K562 (cell line): Measurements from ENCODE around the gene WASF2. TPM values are rescaled to one million over a fixed set of nuclear protein-coding genes. Genes with fewer than 3 reads are reported as not detected.

Experiments
- ATAC-seq: fragments of 200-7000 bp; cut with Tn5 transposase; 3 replicates; pipeline ENCODE4 v1.9.1; 2020; ENCODE audit warnings: moderate library complexity
- BruUV-seq: library from RNA; stranded (reverse); fragments of 400-500 nt; replicated peaks from 2 replicates; lab custom pipeline; 2021; lab: Mats Ljungman, UMichigan
- CTCF ChIA-PET: fragments of 300-600 bp; formaldehyde crosslinking; extraction: SDS; loops from one replicate; lab custom pipeline; 2021; ENCODE audit warnings: low intra/inter-chr PET ratio; lab: Yijun Ruan, JAX
- POLR2A ChIA-PET: fragments of 300-600, 350-650 bp; sonication (Branson Sonifier 250); formaldehyde crosslinking; extraction: SDS; loops from one replicate; lab custom pipeline; 2021; ENCODE audit warnings: antibody characterized with exemption, inconsistent platforms; lab: Yijun Ruan, JAX
- DNase-seq, 4 experiments: peaks; one replicate each; pipeline versions ENCODE4 v3.0.0 to v3.0.0-alpha.2; 2011 to 2018; ENCODE audit warnings: low spot score in 3 of 4, mixed read lengths in 3 of 4; ENCODE audit errors: extremely low read depth in 1 of 4
- FAIRE-seq: peaks from 2 replicates; lab custom pipeline; 2011; peaks lifted over from hg19 to GRCh38; lab: Jason Lieb, UNC
- H2AFZ ChIP-seq: 2 replicates; pipeline ENCODE4 v1.6.0; 2011; ENCODE audit warnings: low read depth, low read length, control low read depth, inconsistent platforms
- H3K27ac ChIP-seq: fragments of 200-600 bp; 3 replicates; pipeline ENCODE4 v1.8.0; 2011; ENCODE audit warnings: low read depth, mild to moderate bottlenecking, control low read depth, inconsistent platforms, low read length, moderate library complexity, mixed read lengths; ENCODE audit errors: extremely low read depth
- H3K27me3 ChIP-seq, 2 experiments: fragments of 300-600 bp in 1 of 2; 2 replicates in 1 of 2; 3 replicates in 1 of 2; pipeline versions ENCODE4 v1.6.0 to v1.8.0; 2011; ENCODE audit warnings: inconsistent platforms in 2 of 2, low read length in 2 of 2, mild to moderate bottlenecking in 1 of 2, mixed read lengths in 1 of 2, moderate library complexity in 1 of 2; ENCODE audit not compliant: control insufficient read depth in 2 of 2, insufficient read depth in 2 of 2
- H3K36me3 ChIP-seq: fragments of 300-600 bp; 3 replicates; pipeline ENCODE4 v1.8.0; 2011; ENCODE audit warnings: mild to moderate bottlenecking, low read length, inconsistent platforms; ENCODE audit not compliant: control insufficient read depth, insufficient read depth
- H3K4me1 ChIP-seq, 2 experiments: fragments of 200-600 bp in 1 of 2; replicated peaks in 1 of 2; 2 replicates in 1 of 2; 3 replicates in 1 of 2; pipeline versions ENCODE4 v1.5.1 to v1.8.0; 2011; ENCODE audit warnings: inconsistent platforms in 2 of 2, low read length in 2 of 2, mild to moderate bottlenecking in 1 of 2, mixed read lengths in 1 of 2, moderate library complexity in 1 of 2; ENCODE audit not compliant: control insufficient read depth in 2 of 2, insufficient read depth in 2 of 2
- H3K4me2 ChIP-seq: 2 replicates; pipeline ENCODE4 v1.6.1; 2011; ENCODE audit warnings: low read length, control low read depth, inconsistent platforms, mixed read lengths; ENCODE audit not compliant: insufficient read depth
- H3K4me3 ChIP-seq: fragments of 200-600 bp; sonication (generic), shearing (Covaris generic); 2 replicates; pipeline ENCODE4 v1.5.1; 2016; ENCODE audit warnings: control low read depth, inconsistent platforms
- H3K79me2 ChIP-seq: fragments of 200-600 bp; 3 replicates; pipeline ENCODE4 v1.8.0; 2011; ENCODE audit warnings: low read length, inconsistent platforms; ENCODE audit not compliant: control insufficient read depth, insufficient read depth
- H3K9ac ChIP-seq, 2 experiments: 2 replicates each; pipeline versions ENCODE4 v1.6.0 to v1.6.1; 2011; ENCODE audit warnings: low read depth in 2 of 2, low read length in 2 of 2, control low read depth in 1 of 2, inconsistent platforms in 1 of 2, mild to moderate bottlenecking in 1 of 2, mixed read lengths in 1 of 2; ENCODE audit not compliant: insufficient read depth in 1 of 2
- H3K9me1 ChIP-seq: one replicate; pipeline ENCODE4 v1.6.0; 2011; ENCODE audit warnings: inconsistent platforms, mild to moderate bottlenecking, low read length, moderate library complexity; ENCODE audit not compliant: control insufficient read depth, insufficient read depth
- H3K9me3 ChIP-seq: replicated peaks from 2 replicates; pipeline ENCODE4 v1.5.1; 2011; ENCODE audit warnings: low read depth, low read length, inconsistent platforms; ENCODE audit not compliant: control insufficient read depth, insufficient read depth
- H4K20me1 ChIP-seq: replicated peaks from 2 replicates; pipeline ENCODE4 v1.6.1; 2011; ENCODE audit warnings: low read length, inconsistent platforms, mixed read lengths; ENCODE audit not compliant: control insufficient read depth, insufficient read depth
- HIVEP1 ChIP-seq: fragments of 250-450 bp; sonication (Bioruptor Pico); IDR thresholded peaks from 2 replicates; pipeline ENCODE4 v1.4.0; 2020; ENCODE audit warnings: mild to moderate bottlenecking
- SIN3A ChIP-seq, 2 experiments: fragments of 150-350 bp in 1 of 2; IDR thresholded peaks; 2 replicates each; pipeline ENCODE4 v1.6.1; 2011 to 2016; ENCODE audit warnings: borderline replicate concordance in 2 of 2, low read depth in 2 of 2, low read length in 2 of 2, mild to moderate bottlenecking in 2 of 2, moderate library complexity in 2 of 2; ENCODE audit not compliant: control insufficient read depth in 1 of 2
- SMARCA5 ChIP-seq: fragments of 450-650 bp; IDR thresholded peaks from 2 replicates; pipeline ENCODE4 v1.6.1; 2016
- ZNF41 ChIP-seq: fragments of 250-450 bp; sonication (Bioruptor Pico); conservative IDR thresholded peaks from 2 replicates; pipeline ENCODE4 v1.4.0; 2020; ENCODE audit warnings: mild to moderate bottlenecking
- WGBS: fragments of 100-300 bp; shearing (Covaris generic); methylation state at CpG from one replicate; pipeline ENCODE4 v1.1.6; 2016; ENCODE audit warnings: low coverage, mixed read lengths; ENCODE audit not compliant: insufficient coverage; ENCODE audit errors: missing lambda C conversion rate; 5-methylcytosine and 5-hydroxymethylcytosine counted together
- in situ Hi-C: fragments of 300-500 bp; cut with MboI; formaldehyde crosslinking; loops from 4 replicates; pipeline ENCODE4 v1.15.0; 2018; ENCODE audit warnings: inconsistent platforms, mixed read lengths
- intact Hi-C: fragments of 100-400 bp; cut with micrococcal nuclease; formaldehyde crosslinking; loops from 2 replicates; pipeline ENCODE4 v1.14.2; 2022
- polyA plus RNA-seq, 8 experiments: library from polyadenylated mRNA; depleted of rRNA in 4 of 8; stranded (reverse) in 5 of 8; unstranded in 3 of 8; fragments of >200 nt; fragmentation: Nextera tagmentation in 2 of 8; fragmentation: Illumina TruSeq in 1 of 8; extraction: Ambion mirVana in 2 of 8; extraction: Trizol in 1 of 8; gene quantifications; 2 replicates each; pipeline versions ENCODE4 v1.2.1 to v1.2.3, GENCODE V29; 2011 to 2014; ENCODE audit warnings: inconsistent platforms in 1 of 8, missing spikeins in 1 of 8
- total RNA-seq, 7 experiments: library from RNA; depleted of rRNA in 6 of 7; stranded (reverse); fragments of >200 nt in 6 of 7; fragmentation: Illumina TruSeq in 2 of 7; extraction: Trizol in 2 of 7; gene quantifications; 2 replicates each; pipeline versions ENCODE4 v1.2.1 to v1.2.3, GENCODE V29; 2011 to 2021; ENCODE audit warnings: low replicate concordance in 1 of 7
- TF ChIP-seq, protein P1 (sequence below): fragments of 250-450 bp; sonication (Bioruptor Pico); IDR thresholded peaks from 2 replicates; pipeline ENCODE4 v1.5.0; 2021
- TF ChIP-seq, protein P2 (sequence below): fragments of 450-650 bp; formaldehyde crosslinking; IDR thresholded peaks from 2 replicates; pipeline ENCODE4 v1.4.0; 2022; ENCODE audit warnings: missing genetic modification characterization
- TF ChIP-seq, protein P3 (sequence below), 2 experiments: fragments of 450-650 bp in 1 of 2; sonication (generic) in 1 of 2; formaldehyde crosslinking in 1 of 2; IDR thresholded peaks in 1 of 2; conservative IDR thresholded peaks in 1 of 2; 2 replicates each; pipeline versions ENCODE4 v1.6.1 to v1.8.1; 2016 to 2023; ENCODE audit warnings: mild to moderate bottlenecking in 2 of 2, moderate library complexity in 2 of 2, inconsistent platforms in 1 of 2, missing genetic modification reagents in 1 of 2

WASF2 gene
- total and polyA plus RNA-seq, 9 of the 15 experiments (the other 6 are each of a cell fraction or from before 2014, with no cell fraction given): 8.2 to 163 (median 31.2) TPM

DNA sequence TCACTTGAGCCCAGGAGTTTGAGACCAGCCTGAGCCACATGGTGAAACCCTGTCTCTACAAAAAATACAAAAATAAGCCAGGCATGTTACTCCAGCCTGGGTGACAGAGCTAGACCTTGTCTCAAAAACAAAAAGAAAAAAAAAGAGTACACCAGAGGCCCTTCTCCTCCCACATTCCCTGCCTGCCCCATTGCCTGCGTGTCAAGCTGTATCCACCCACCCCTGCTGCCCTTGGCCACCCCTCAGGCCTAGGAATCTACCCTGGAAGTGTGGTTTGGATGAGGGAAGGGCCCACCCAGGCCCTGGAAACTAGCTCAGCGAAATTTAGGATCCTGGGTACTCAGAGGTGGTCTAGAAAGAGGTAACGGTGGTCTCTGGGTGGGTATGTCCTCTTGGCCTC lies 25.7 kb upstream of the WASF2 start:
- CTCF ChIA-PET: no interaction called here
- ATAC-seq: no peak
- in situ Hi-C loops: no loop called here

More for the DNA sequence above, 25.7 kb upstream of the WASF2 start:
- H3K4me3 ChIP-seq: no peak overlapping the region
- peak overlapping the region; percentile 25; the same call in 2 of the 3 replicates for H3K27ac ChIP-seq
- 63% methylated on average over 3 of the region's 3 CpGs for WGBS
- peaks cover 4% of the 10 kb centered on the region for H3K9me1 ChIP-seq
- no peaks in the 10 kb centered on the region for H3K27me3 ChIP-seq
- DNase-seq: no peak
- no peaks in the 10 kb centered on the region for H3K36me3 ChIP-seq
- intact Hi-C loops: no loop called here
- H3K4me1 ChIP-seq: peaks cover 34 to 48% of the 10 kb centered on the region in 2 experiments
- no peak for FAIRE-seq
- peak overlapping the region; percentile 1 to 46; a peak in 2 of 4 replicates for H3K9ac ChIP-seq
- POLR2A ChIA-PET: interaction anchor here (0.8 to 1.7 kb wide), 6 partner anchors 10 to 90 kb away, joined by 3 to 11 read pairs (median 4); no protein-coding TSS in a partner anchor
- H3K4me2 ChIP-seq: no peak overlapping the region
- no peaks in the 10 kb centered on the region for H3K9me3 ChIP-seq
- no TSS peak for BruUV-seq
- H3K79me2 ChIP-seq: no peaks in the 10 kb centered on the region
- peak overlapping the region; percentile 58 for H2AFZ ChIP-seq
- no peaks in the 10 kb centered on the region for H4K20me1 ChIP-seq
- TF ChIP-seq, protein P1, sequence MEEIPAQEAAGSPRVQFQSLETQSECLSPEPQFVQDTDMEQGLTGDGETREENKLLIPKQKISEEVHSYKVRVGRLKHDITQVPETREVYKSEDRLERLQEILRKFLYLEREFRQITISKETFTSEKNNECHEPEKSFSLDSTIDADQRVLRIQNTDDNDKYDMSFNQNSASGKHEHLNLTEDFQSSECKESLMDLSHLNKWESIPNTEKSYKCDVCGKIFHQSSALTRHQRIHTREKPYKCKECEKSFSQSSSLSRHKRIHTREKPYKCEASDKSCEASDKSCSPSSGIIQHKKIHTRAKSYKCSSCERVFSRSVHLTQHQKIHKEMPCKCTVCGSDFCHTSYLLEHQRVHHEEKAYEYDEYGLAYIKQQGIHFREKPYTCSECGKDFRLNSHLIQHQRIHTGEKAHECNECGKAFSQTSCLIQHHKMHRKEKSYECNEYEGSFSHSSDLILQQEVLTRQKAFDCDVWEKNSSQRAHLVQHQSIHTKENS (CRISPR knock-in tag): no peak
- TF ChIP-seq ZNF41 (CRISPR knock-in tag) (no peak), SIN3A (IDR thresholded peaks at IDR 0.05; ENCODE audit: borderline replicate concordance in 2 of 2, control insufficient read depth in 1 of 2, low read depth in 2 of 2, low read length in 2 of 2) (no peak), HIVEP1 (CRISPR knock-in tag) (no peak), SMARCA5 (no peak)
- TF ChIP-seq, protein P2, sequence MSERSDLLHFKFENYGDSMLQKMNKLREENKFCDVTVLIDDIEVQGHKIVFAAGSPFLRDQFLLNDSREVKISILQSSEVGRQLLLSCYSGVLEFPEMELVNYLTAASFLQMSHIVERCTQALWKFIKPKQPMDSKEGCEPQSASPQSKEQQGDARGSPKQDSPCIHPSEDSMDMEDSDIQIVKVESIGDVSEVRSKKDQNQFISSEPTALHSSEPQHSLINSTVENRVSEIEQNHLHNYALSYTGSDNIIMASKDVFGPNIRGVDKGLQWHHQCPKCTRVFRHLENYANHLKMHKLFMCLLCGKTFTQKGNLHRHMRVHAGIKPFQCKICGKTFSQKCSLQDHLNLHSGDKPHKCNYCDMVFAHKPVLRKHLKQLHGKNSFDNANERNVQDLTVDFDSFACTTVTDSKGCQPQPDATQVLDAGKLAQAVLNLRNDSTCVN (CRISPR knock-in tag): no peak
- TF ChIP-seq, protein P3, sequence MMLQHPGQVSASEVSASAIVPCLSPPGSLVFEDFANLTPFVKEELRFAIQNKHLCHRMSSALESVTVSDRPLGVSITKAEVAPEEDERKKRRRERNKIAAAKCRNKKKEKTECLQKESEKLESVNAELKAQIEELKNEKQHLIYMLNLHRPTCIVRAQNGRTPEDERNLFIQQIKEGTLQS (IDR thresholded peaks at IDR 0.05): no peak
- TF ChIP-seq, protein P3 (CRISPR knock-in tag; conservative IDR thresholded peaks at IDR 0.05): no peak
